BLaER1 treated with 17β-estradiol and CSF1 and Interleukin-3, amounts not matched to agents 10 nM and 100 nM (cell line): Measurements from ENCODE around the gene GFAP.

ENCODE experiments used
- H3K27ac ChIP-seq, 11 experiments: shearing (Covaris generic); formaldehyde crosslinking; 2 replicates each; pipeline ENCODE4 v1.8.1; 2022
- H3K27me3 ChIP-seq, 11 experiments: shearing (Covaris generic); formaldehyde crosslinking; 2 replicates each; pipeline ENCODE4 v1.8.1; 2022
- H3K36me3 ChIP-seq, 11 experiments: shearing (Covaris generic); formaldehyde crosslinking; 2 replicates each; pipeline ENCODE4 v1.8.1; 2022
- H3K4me1 ChIP-seq, 10 experiments: shearing (Covaris generic); formaldehyde crosslinking; 2 replicates each; pipeline ENCODE4 v1.8.1; 2022
- H3K4me2 ChIP-seq, 11 experiments: shearing (Covaris generic); formaldehyde crosslinking; 2 replicates each; pipeline ENCODE4 v1.8.1; 2022
- H3K4me3 ChIP-seq, 10 experiments: shearing (Covaris generic); formaldehyde crosslinking; 2 replicates each; pipeline ENCODE4 v1.8.1; 2022
- H3K9ac ChIP-seq, 11 experiments: shearing (Covaris generic); formaldehyde crosslinking; 2 replicates each; pipeline ENCODE4 v1.8.1; 2022
- H3K9me3 ChIP-seq, 11 experiments: shearing (Covaris generic); formaldehyde crosslinking; replicated peaks in 1 of 11; 2 replicates each; pipeline ENCODE4 v1.8.1; 2022
- H4K20me1 ChIP-seq, 11 experiments: shearing (Covaris generic); formaldehyde crosslinking; 2 replicates each; pipeline ENCODE4 v1.8.1; 2022
- Cebpa-rat ChIP-seq, 11 experiments: shearing (Covaris generic); IDR thresholded peaks; 2 replicates each; pipeline ENCODE4 v1.8.1; 2022

GFAP gene

DNA sequence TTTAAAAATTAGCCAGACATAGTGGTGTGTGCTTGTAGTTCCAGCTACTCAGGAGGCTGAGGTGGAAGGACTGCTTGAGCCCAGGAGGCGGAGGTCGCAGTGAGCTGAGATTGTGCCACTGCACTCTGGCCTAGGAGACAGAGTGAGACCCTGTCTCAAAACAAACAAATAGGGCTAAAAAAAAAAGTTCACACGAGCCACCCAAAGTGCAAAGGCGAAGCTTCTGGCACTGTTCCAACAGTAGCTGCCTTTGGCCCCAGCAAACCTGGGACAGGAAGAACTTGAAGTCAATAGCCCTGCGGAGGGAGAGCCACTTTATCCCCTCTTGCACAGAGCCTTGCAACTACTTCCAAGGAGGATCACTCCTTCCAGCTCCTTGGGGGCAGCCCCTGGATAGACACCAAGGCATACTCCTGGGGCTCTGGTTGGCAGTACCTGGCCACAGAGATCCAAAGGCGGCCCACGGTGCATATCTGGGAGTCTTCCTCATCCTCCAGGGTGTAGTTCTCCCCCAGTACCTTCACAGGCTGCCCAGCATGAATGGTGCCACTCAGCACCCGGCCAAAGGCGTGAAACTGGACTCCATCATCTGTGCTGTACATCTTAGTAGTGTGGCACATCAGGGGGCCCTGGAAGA, 52.9 kb downstream of the GFAP start:
- no peak overlapping the region for H3K9ac ChIP-seq
- no peak overlapping the region for H3K4me2 ChIP-seq
- no peak overlapping the region for H3K4me3 ChIP-seq
- peaks cover 0 to 19% (median 13%) of the 10 kb centered on the region in 10 experiments; a peak in 14 of 20 replicates for H3K4me1 ChIP-seq
- no peaks in the 10 kb centered on the region for H3K27me3 ChIP-seq
- H3K27ac ChIP-seq: no peak overlapping the region
- TF ChIP-seq Cebpa-rat (IDR thresholded peaks at IDR 0.05): no peak
- peaks cover 3 to 57% (median 22%) of the 10 kb centered on the region in 11 experiments; a peak in 19 of 22 replicates for H4K20me1 ChIP-seq
- H3K9me3 ChIP-seq: no peaks in the 10 kb centered on the region
- H3K36me3 ChIP-seq: peaks cover 90 to 99% (median 96%) of the 10 kb centered on the region in 11 experiments

GRCh38 chr17:44859701-44860100, 55.6 kb downstream of the GFAP start:
- Histone ChIP-seq H3K4me1 (peaks cover 0 to 46% (median 31%) of the 10 kb centered on the region in 10 experiments; a peak in 14 of 20 replicates), H3K9ac (no peak overlapping the region), H3K36me3 (peaks cover 88 to 100% (median 100%) of the 10 kb centered on the region in 11 experiments), H3K4me2 (no peak overlapping the region), H3K4me3 (no peak overlapping the region), H3K27me3 (no peaks in the 10 kb centered on the region), H3K9me3 (no peaks in the 10 kb centered on the region), H3K27ac (no peak overlapping the region), H4K20me1 (peaks cover 0 to 55% (median 17%) of the 10 kb centered on the region in 11 experiments; a peak in 17 of 22 replicates)
- no peak for TF ChIP-seq Cebpa-rat (IDR thresholded peaks at IDR 0.05)

- H3K4me2 ChIP-seq: peak overlapping the region in 3 of 11 experiments; percentile 30 to 85 (median 81); a peak in 4 of 22 replicates
- peaks cover 4 to 99% (median 72%) of the 10 kb centered on the region in 10 experiments; a peak in 19 of 20 replicates for H3K4me1 ChIP-seq
- peaks cover 73 to 100% (median 94%) of the 10 kb centered on the region in 11 experiments for H3K36me3 ChIP-seq
- H3K27me3 ChIP-seq: no peaks in the 10 kb centered on the region
- 0 out of 22 replicates have a peak overlapping the region, but pooled peaks of 1 of the 11 experiments have one; percentile 19 for H3K27ac ChIP-seq
- H3K9me3 ChIP-seq: no peaks in the 10 kb centered on the region
- H3K9ac ChIP-seq: peak overlapping the region in 1 of 11 experiments; percentile 19; a peak in 1 of 22 replicates
- no peak for TF ChIP-seq Cebpa-rat (IDR thresholded peaks at IDR 0.05)
- peaks cover 0 to 76% (median 36%) of the 10 kb centered on the region in 11 experiments; a peak in 17 of 22 replicates for H4K20me1 ChIP-seq
- no peak overlapping the region for H3K4me3 ChIP-seq
Measured at GRCh38 chr17:44854192-44854591, 61.1 kb downstream of the GFAP start.
